Measurements from ENCODE around the gene B9D1. TPM values are rescaled to one million over a fixed set of nuclear protein-coding genes. Genes with fewer than 3 reads are reported as not detected.

Gene B9D1
- total RNA-seq, 3 donors from 2014 or later (not counting 1 experiment from before 2014, with no cell fraction given), result 3.1 to 7.5 (median 3.7) TPM

- H3K4me1 Mint-ChIP-seq, result peaks cover 8 to 31% of the 10 kb centered on the region in 2 donors
- intact Hi-C loops (cut with micrococcal nuclease), result no loop called here
- ATAC-seq, result no peak
- peak overlapping the region; percentile 1 for H3K4me3 Mint-ChIP-seq
- no peak for DNase-seq
- Histone ChIP-seq H3K9me3 (ENCODE audit: control insufficient read depth, insufficient read depth, low read length) (no peaks in the 10 kb centered on the region), H3K4me3 (ENCODE audit: low read length) (no peak overlapping the region), H3K27me3 (ENCODE audit: control insufficient read depth, insufficient read depth, low read length) (peaks cover 3% of the 10 kb centered on the region), H3K36me3 (ENCODE audit: control insufficient read depth, insufficient read depth, low read length) (peaks cover 16% of the 10 kb centered on the region), H3K4me1 (ENCODE audit: control insufficient read depth, insufficient read depth, low read length) (peaks cover 13% of the 10 kb centered on the region), H3K27ac (ENCODE audit: low read length) (no peak overlapping the region)
- H3K27ac Mint-ChIP-seq, result peak overlapping the region in 1 of 2 donors; percentile 13
- no peaks in the 10 kb centered on the region for H3K36me3 Mint-ChIP-seq
- peaks cover 0 to 3% of the 10 kb centered on the region in 2 donors for H3K27me3 Mint-ChIP-seq (ENCODE audit: low read depth in 2 of 2)
- 100% methylated on average over 2 of the region's 2 CpGs for WGBS (ENCODE audit: insufficient coverage)
- H3K9me3 Mint-ChIP-seq, result no peaks in the 10 kb centered on the region
- TF ChIP-seq, protein P1, sequence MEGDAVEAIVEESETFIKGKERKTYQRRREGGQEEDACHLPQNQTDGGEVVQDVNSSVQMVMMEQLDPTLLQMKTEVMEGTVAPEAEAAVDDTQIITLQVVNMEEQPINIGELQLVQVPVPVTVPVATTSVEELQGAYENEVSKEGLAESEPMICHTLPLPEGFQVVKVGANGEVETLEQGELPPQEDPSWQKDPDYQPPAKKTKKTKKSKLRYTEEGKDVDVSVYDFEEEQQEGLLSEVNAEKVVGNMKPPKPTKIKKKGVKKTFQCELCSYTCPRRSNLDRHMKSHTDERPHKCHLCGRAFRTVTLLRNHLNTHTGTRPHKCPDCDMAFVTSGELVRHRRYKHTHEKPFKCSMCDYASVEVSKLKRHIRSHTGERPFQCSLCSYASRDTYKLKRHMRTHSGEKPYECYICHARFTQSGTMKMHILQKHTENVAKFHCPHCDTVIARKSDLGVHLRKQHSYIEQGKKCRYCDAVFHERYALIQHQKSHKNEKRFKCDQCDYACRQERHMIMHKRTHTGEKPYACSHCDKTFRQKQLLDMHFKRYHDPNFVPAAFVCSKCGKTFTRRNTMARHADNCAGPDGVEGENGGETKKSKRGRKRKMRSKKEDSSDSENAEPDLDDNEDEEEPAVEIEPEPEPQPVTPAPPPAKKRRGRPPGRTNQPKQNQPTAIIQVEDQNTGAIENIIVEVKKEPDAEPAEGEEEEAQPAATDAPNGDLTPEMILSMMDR (IDR thresholded peaks at IDR 0.05), result no peak
Measured at GRCh38 chr17:19387921-19388521, 25.5 kb upstream of the B9D1 start.

- Histone ChIP-seq H3K4me1 (ENCODE audit: control insufficient read depth, insufficient read depth, low read length) (peaks cover 13% of the 10 kb centered on the region), H3K27ac (ENCODE audit: low read length) (no peak within 1 kb of the TSS), H3K9me3 (ENCODE audit: control insufficient read depth, insufficient read depth, low read length) (no peaks in the 10 kb centered on the region), H3K27me3 (ENCODE audit: control insufficient read depth, insufficient read depth, low read length) (peaks cover 3% of the 10 kb centered on the region), H3K4me3 (ENCODE audit: low read length) (no peak within 1 kb of the TSS), H3K36me3 (ENCODE audit: control insufficient read depth, insufficient read depth, low read length) (peaks cover 24% of the 10 kb centered on the region)
- DNase-seq (no peak), ATAC-seq (no peak)
- Mint-ChIP-seq H3K9me3 (no peaks in the 10 kb centered on the region), H3K4me3 (peak within 1 kb of the TSS; percentile 1), H3K36me3 (no peaks in the 10 kb centered on the region), H3K4me1 (peaks cover 8 to 31% of the 10 kb centered on the region in 2 donors), H3K27ac (peak within 1 kb of the TSS in 1 of 2 donors; percentile 13), H3K27me3 (ENCODE audit: low read depth in 2 of 2) (peaks cover 0 to 3% of the 10 kb centered on the region in 2 donors)
- 26% methylated on average over 15 of the region's 22 CpGs for WGBS (ENCODE audit: insufficient coverage)
- TF ChIP-seq, protein P1 (IDR thresholded peaks at IDR 0.05), result no peak
- intact Hi-C loops (cut with micrococcal nuclease), result no loop called here
Measured at GRCh38 chr17:19386974-19387920, 24.7 kb upstream of the B9D1 start, which contains the start of gene MFAP4. MFAP4 (minus strand) TSS chr17:19387190; CDS start chr17:19387155, 35 bp downstream.

DNA sequence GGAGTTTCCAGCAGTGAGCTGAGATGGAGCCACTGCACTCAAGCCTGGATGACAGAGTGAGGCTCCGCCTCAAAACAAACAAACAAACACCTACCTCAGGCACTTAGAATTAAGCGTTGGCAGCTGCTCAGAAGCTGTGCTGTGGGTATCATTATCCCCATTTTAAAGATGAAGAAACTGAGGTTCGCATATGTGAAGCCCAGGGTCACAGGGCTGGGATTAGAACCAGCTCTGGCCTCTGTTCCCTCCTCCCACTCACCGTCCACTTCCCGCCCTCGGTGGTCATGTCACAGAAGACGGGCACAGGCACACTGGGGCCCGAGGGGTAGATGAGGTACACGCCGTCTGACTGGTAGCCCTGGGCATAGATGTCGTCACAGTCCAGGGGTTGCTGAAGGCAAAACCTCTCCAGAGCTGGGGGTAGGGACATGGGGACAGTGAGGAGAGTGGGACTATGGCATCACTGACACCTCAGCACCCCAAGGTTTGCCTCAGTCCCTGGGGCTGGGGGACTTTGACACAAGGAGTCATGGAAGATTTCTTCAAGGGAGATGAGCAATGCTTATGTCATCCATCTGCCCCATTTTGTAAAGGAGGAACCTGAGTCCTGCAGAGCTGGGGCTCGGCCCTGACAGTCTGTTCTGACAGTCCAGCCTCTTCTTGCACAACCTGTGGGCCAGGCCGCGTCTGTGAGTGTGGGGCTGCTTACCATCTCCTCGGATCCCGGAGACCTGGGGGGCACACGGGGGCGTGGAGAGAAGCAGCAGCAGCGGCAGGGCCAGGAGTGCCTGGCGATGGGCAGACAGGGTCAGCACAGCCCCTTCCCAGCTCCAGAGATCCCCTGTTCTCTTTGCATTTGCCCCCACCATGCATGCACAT is 23.8 kb upstream of the B9D1 start:
- Histone ChIP-seq H3K4me3 (ENCODE audit: low read length) (no peak overlapping the region), H3K4me1 (ENCODE audit: control insufficient read depth, insufficient read depth, low read length) (peaks cover 13% of the 10 kb centered on the region), H3K27ac (ENCODE audit: low read length) (no peak overlapping the region), H3K27me3 (ENCODE audit: control insufficient read depth, insufficient read depth, low read length) (peaks cover 3% of the 10 kb centered on the region), H3K36me3 (ENCODE audit: control insufficient read depth, insufficient read depth, low read length) (peaks cover 32% of the 10 kb centered on the region), H3K9me3 (ENCODE audit: control insufficient read depth, insufficient read depth, low read length) (no peaks in the 10 kb centered on the region)
- Mint-ChIP-seq H3K27ac (no peak overlapping the region), H3K9me3 (no peaks in the 10 kb centered on the region), H3K27me3 (ENCODE audit: low read depth in 2 of 2) (peaks cover 0 to 3% of the 10 kb centered on the region in 2 donors), H3K4me1 (peaks cover 8 to 31% of the 10 kb centered on the region in 2 donors), H3K4me3 (no peak overlapping the region), H3K36me3 (no peaks in the 10 kb centered on the region)
- DNase-seq, result no peak
- 66% methylated on average over 20 of the region's 20 CpGs for WGBS (ENCODE audit: insufficient coverage)
- intact Hi-C loops (cut with micrococcal nuclease), result no loop called here
- ATAC-seq, result peak; percentile 34 to 55 (median 46)
- TF ChIP-seq, protein P1 (IDR thresholded peaks at IDR 0.05), result no peak

Data from natural killer cell (primary cell).